Subcutaneous abdominal adipose tissue (tissue), 5 donors: ENCODE data around the gene FAM131B.
A peak's percentile ranks its signal among the peaks of the same experiment; 100 is the strongest.
"Not testable (repeated sequence)": the region's sequence is repeated elsewhere in the genome, so short reads cannot be mapped to it uniquely, and the experiment has no call there.

Experiments
- H3K27ac ChIP-seq: one replicate; pipeline ENCODE4 v1.7.0; 2013; ENCODE audit warnings: low read depth, mild to moderate bottlenecking, inconsistent platforms, low read length, moderate library complexity
- H3K27me3 ChIP-seq, 5 donors: one replicate each; pipeline ENCODE4 v1.7.0; 2013; ENCODE audit warnings: low read length in 5 of 5, inconsistent platforms in 1 of 5; ENCODE audit not compliant: control insufficient read depth in 5 of 5, insufficient read depth in 4 of 5
- H3K36me3 ChIP-seq, 5 donors: one replicate each; pipeline ENCODE4 v1.7.0; 2013; ENCODE audit warnings: low read length in 5 of 5; ENCODE audit not compliant: control insufficient read depth in 5 of 5, insufficient read depth in 5 of 5
- H3K4me1 ChIP-seq, 5 donors: one replicate each; pipeline ENCODE4 v1.7.0; 2013; ENCODE audit warnings: low read length in 5 of 5, mild to moderate bottlenecking in 3 of 5, moderate library complexity in 1 of 5; ENCODE audit not compliant: control insufficient read depth in 5 of 5, insufficient read depth in 5 of 5
- H3K4me3 ChIP-seq, 5 donors: one replicate each; pipeline ENCODE4 v1.7.0; 2013; ENCODE audit warnings: low read length in 5 of 5, low read depth in 1 of 5
- H3K9ac ChIP-seq, 5 donors: one replicate each; pipeline ENCODE4 v1.7.0; 2013; ENCODE audit warnings: low read length in 5 of 5, mild to moderate bottlenecking in 4 of 5, moderate library complexity in 3 of 5
- H3K9me3 ChIP-seq, 5 donors: one replicate each; pipeline ENCODE4 v1.7.0; 2013; ENCODE audit warnings: low read length in 5 of 5; ENCODE audit not compliant: control insufficient read depth in 5 of 5
- donor health status: healthy.
- donor health status: healthy.
- donor health status: healthy.
- donor health status: healthy.
- donor health status: healthy.

Gene FAM131B

GRCh38 chr7:143402233-143402632 lies 39.7 kb upstream of the FAM131B start:
- H3K4me3 ChIP-seq, H3K4me1 ChIP-seq, H3K9ac ChIP-seq, H3K27ac ChIP-seq, H3K36me3 ChIP-seq, H3K27me3 ChIP-seq, H3K9me3 ChIP-seq: not testable (repeated sequence)

GRCh38 chr7:143401265-143401664 lies 38.8 kb upstream of the FAM131B start:
- Histone ChIP-seq H3K4me3 (no peak overlapping the region), H3K27ac (no peak overlapping the region), H3K36me3 (no peaks in the 10 kb centered on the region), H3K9ac (no peak overlapping the region), H3K27me3 (no peaks in the 10 kb centered on the region), H3K4me1 (peaks cover 4 to 13% (median 13%) of the 10 kb centered on the region in 5 donors), H3K9me3 (no peaks in the 10 kb centered on the region)

GRCh38 chr7:143399642-143400041 lies 37.1 kb upstream of the FAM131B start:
- no peak overlapping the region for H3K9ac ChIP-seq
- H3K36me3 ChIP-seq: no peaks in the 10 kb centered on the region
- H3K9me3 ChIP-seq: no peaks in the 10 kb centered on the region
- H3K4me3 ChIP-seq: no peak overlapping the region
- H3K27ac ChIP-seq: no peak overlapping the region
- no peaks in the 10 kb centered on the region for H3K27me3 ChIP-seq
- H3K4me1 ChIP-seq: peaks cover 12 to 24% (median 23%) of the 10 kb centered on the region in 5 donors

GRCh38 chr7:143399151-143399550 lies 36.6 kb upstream of the FAM131B start:
- H3K9me3 ChIP-seq: no peaks in the 10 kb centered on the region
- H3K36me3 ChIP-seq: no peaks in the 10 kb centered on the region
- H3K4me1 ChIP-seq: peaks cover 12 to 26% (median 24%) of the 10 kb centered on the region in 5 donors
- no peak overlapping the region for H3K4me3 ChIP-seq
- H3K27ac ChIP-seq: no peak overlapping the region
- no peaks in the 10 kb centered on the region for H3K27me3 ChIP-seq
- H3K9ac ChIP-seq: no peak overlapping the region

GRCh38 chr7:143398616-143399015 lies 36.1 kb upstream of the FAM131B start:
- H3K27me3 ChIP-seq: no peaks in the 10 kb centered on the region
- H3K27ac ChIP-seq: no peak overlapping the region
- no peak overlapping the region for H3K9ac ChIP-seq
- H3K4me3 ChIP-seq: no peak overlapping the region
- H3K9me3 ChIP-seq: no peaks in the 10 kb centered on the region
- H3K4me1 ChIP-seq: peaks cover 12 to 32% (median 27%) of the 10 kb centered on the region in 5 donors
- H3K36me3 ChIP-seq: no peaks in the 10 kb centered on the region

- H3K27me3 ChIP-seq: no peaks in the 10 kb centered on the region
- H3K4me3 ChIP-seq: no peak overlapping the region
- H3K9ac ChIP-seq: no peak overlapping the region
- peaks cover 0 to 2% (median 0%) of the 10 kb centered on the region in 5 donors for H3K36me3 ChIP-seq
- peaks cover 15 to 38% (median 34%) of the 10 kb centered on the region in 5 donors for H3K4me1 ChIP-seq
- H3K9me3 ChIP-seq: no peaks in the 10 kb centered on the region
- no peak overlapping the region for H3K27ac ChIP-seq
Observed at GRCh38 chr7:143397710-143398530, 35.4 kb upstream of the FAM131B start.

GRCh38 chr7:143396625-143397556 lies 34.4 kb upstream of the FAM131B start:
- H3K9ac ChIP-seq: no peak overlapping the region
- H3K36me3 ChIP-seq: peaks cover 0 to 4% (median 0%) of the 10 kb centered on the region in 5 donors
- H3K9me3 ChIP-seq: no peaks in the 10 kb centered on the region
- no peak overlapping the region for H3K4me3 ChIP-seq
- H3K27me3 ChIP-seq: no peaks in the 10 kb centered on the region
- H3K4me1 ChIP-seq: peaks cover 20 to 49% (median 44%) of the 10 kb centered on the region in 5 donors
- H3K27ac ChIP-seq: no peak overlapping the region

- H3K9ac ChIP-seq: no peak overlapping the region
- H3K36me3 ChIP-seq: peaks cover 0 to 9% (median 6%) of the 10 kb centered on the region in 5 donors
- no peak overlapping the region for H3K4me3 ChIP-seq
- no peaks in the 10 kb centered on the region for H3K27me3 ChIP-seq
- H3K9me3 ChIP-seq: no peaks in the 10 kb centered on the region
- no peak overlapping the region for H3K27ac ChIP-seq
- H3K4me1 ChIP-seq: peaks cover 26 to 56% (median 51%) of the 10 kb centered on the region in 5 donors
Observed at GRCh38 chr7:143396182-143396581, 33.7 kb upstream of the FAM131B start.

- Histone ChIP-seq H3K4me1 (peaks cover 27 to 63% (median 58%) of the 10 kb centered on the region in 5 donors), H3K27ac (no peak overlapping the region), H3K27me3 (no peaks in the 10 kb centered on the region), H3K9me3 (no peaks in the 10 kb centered on the region), H3K4me3 (peak overlapping the region; percentile 8 to 26 (median 15)), H3K9ac (no peak overlapping the region), H3K36me3 (peaks cover 0 to 16% (median 11%) of the 10 kb centered on the region in 5 donors)
Observed at GRCh38 chr7:143395187-143396149, 33.0 kb upstream of the FAM131B start.
